Ishikawa (cell line): ENCODE measurements around the gene SNX27.

ENCODE experiments used
- CEBPB ChIP-seq: IDR thresholded peaks from 2 replicates; pipeline ENCODE4 v1.6.1; 2012
- CREB1 ChIP-seq: IDR thresholded peaks from 2 replicates; pipeline ENCODE4 v1.6.1; 2012; ENCODE audit warnings: low read depth
- EP300 ChIP-seq: IDR thresholded peaks from 2 replicates; pipeline ENCODE4 v1.6.1; 2012; ENCODE audit warnings: borderline replicate concordance
- FOXM1 ChIP-seq: IDR thresholded peaks from 2 replicates; pipeline ENCODE4 v1.6.1; 2012; ENCODE audit warnings: low read depth, borderline replicate concordance
- MAX ChIP-seq: IDR thresholded peaks from 2 replicates; pipeline ENCODE4 v1.6.1; 2012
- NFIC ChIP-seq: IDR thresholded peaks from 2 replicates; pipeline ENCODE4 v1.6.1; 2012
- RAD21 ChIP-seq: IDR thresholded peaks from 2 replicates; pipeline ENCODE4 v1.6.1; 2012; ENCODE audit warnings: low read depth
- REST ChIP-seq: IDR thresholded peaks from 2 replicates; pipeline ENCODE4 v1.6.1; 2012; ENCODE audit warnings: low read depth, mild to moderate bottlenecking
- TAF1 ChIP-seq: IDR thresholded peaks from 2 replicates; pipeline ENCODE4 v1.6.1; 2012; ENCODE audit warnings: low read depth, mild to moderate bottlenecking
- TCF12 ChIP-seq: IDR thresholded peaks from 2 replicates; pipeline ENCODE4 v1.6.1; 2012; ENCODE audit warnings: low read depth
- YY1 ChIP-seq: IDR thresholded peaks from 2 replicates; pipeline ENCODE4 v1.6.1; 2012; ENCODE audit warnings: low read depth
- ZBTB7A ChIP-seq: IDR thresholded peaks from 2 replicates; pipeline ENCODE4 v1.6.1; 2012; ENCODE audit warnings: low read depth

GRCh38 chr1:151710187-151710840 is 98.5 kb downstream of the SNX27 start:
- TF ChIP-seq TCF12 (no peak), YY1 (no peak), EP300 (no peak), TAF1 (no peak), NFIC (no peak), RAD21 (no peak), MAX (no peak), ZBTB7A (no peak), CREB1 (0 out of 2 replicates have a peak, but pooled peaks have one; percentile 20), REST (no peak), CEBPB (no peak), FOXM1 (peak; percentile 50; the same call in 1 of the 2 replicates)
